Adrenal gland (tissue), 12 donors: ENCODE results near the gene GTPBP2. TPM values are rescaled to one million over a fixed set of nuclear protein-coding genes. Genes with fewer than 3 reads are reported as not detected.
A peak's percentile ranks its signal among the peaks of the same experiment; 100 is the strongest.

Experiments used
- DNase-seq, 7 donors: peaks; one replicate each; pipeline ENCODE4 v3.0.0-alpha.2; 2019 to 2020
- H3K27ac ChIP-seq, 5 donors: fragments of 200-600 bp; sonication (generic) in 4 of 5; 1 replicate in 3 of 5; 2 replicates in 2 of 5; pipeline versions ENCODE4 v1.5.1 to v1.8.0; 2016 to 2020; ENCODE audit warnings: mild to moderate bottlenecking in 1 of 5
- H3K27me3 ChIP-seq: fragments of 200-600 bp; 2 replicates; pipeline ENCODE4 v1.8.0; 2021
- H3K36me3 ChIP-seq, 2 donors: fragments of 200-600 bp; replicated peaks in 1 of 2; 1 replicate in 1 of 2; 2 replicates in 1 of 2; pipeline versions ENCODE4 v1.5.1 to v1.8.0; 2018 to 2022
- H3K4me1 ChIP-seq, 2 donors: fragments of 200-600 bp; replicated peaks in 1 of 2; 1 replicate in 1 of 2; 2 replicates in 1 of 2; pipeline versions ENCODE4 v1.5.1 to v1.8.0; 2018 to 2021
- H3K4me3 ChIP-seq, 4 donors: fragments of 200-600 bp; sonication (generic) in 3 of 4; one replicate each; pipeline ENCODE4 v1.5.1; 2016 to 2018
- H3K9me3 ChIP-seq, 3 donors: fragments of 200-600 bp; sonication (generic) in 1 of 3; replicated peaks in 1 of 3; 1 replicate in 2 of 3; 2 replicates in 1 of 3; pipeline versions ENCODE4 v1.5.1 to v1.8.0; 2016 to 2021
- CTCF ChIP-seq, 6 experiments: fragments of 450-650 bp in 4 of 6; fragments of 200-600 bp in 2 of 6; sonication (generic) in 1 of 6; IDR thresholded peaks; 1 replicate in 5 of 6; 2 replicates in 1 of 6; pipeline versions ENCODE4 v1.5.1 to v1.8.0; 2016 to 2021; ENCODE audit warnings: antibody characterized with exemption in 6 of 6, mild to moderate bottlenecking in 2 of 6, moderate library complexity in 1 of 6
- POLR2A ChIP-seq, 2 donors: fragments of 450-650 bp; IDR thresholded peaks; one replicate each; pipeline ENCODE4 v1.6.1; 2017; ENCODE audit warnings: antibody characterized with exemption in 2 of 2, mild to moderate bottlenecking in 2 of 2, moderate library complexity in 1 of 2
- WGBS, 4 donors: extraction: QIAGEN DNeasy Blood & Tissue Kit in 2 of 4; methylation state at CpG; one replicate each; pipeline versions ENCODE4 v1.1.5 to v1.1.7; 2013 to 2017; 5-methylcytosine and 5-hydroxymethylcytosine counted together
- intact Hi-C, 2 donors: fragments of 100-400 bp; cut with DNase I; formaldehyde crosslinking; loops; one replicate each; pipeline versions ENCODE4 v1.14.1 to v1.15.0; 2022 to 2023
- polyA plus RNA-seq, 3 donors: library from polyadenylated mRNA; stranded (reverse); fragments of 200-250 nt in 2 of 3; fragments of 350-450 nt in 1 of 3; fragmentation: Illumina TruSeq in 1 of 3; extraction: RNeasy Lipid Tissue Mini Kit (QIAGEN cat#74804) in 1 of 3; gene quantifications; one replicate each; pipeline ENCODE4 v1.2.3, GENCODE V29; 2013 to 2014
- total RNA-seq, 9 donors: library from RNA; depleted of rRNA in 4 of 9; stranded (reverse); fragments of >200 nt in 4 of 9; fragments of 120-200 nt in 1 of 9; fragmentation: NEBNext Ultra II Directional in 1 of 9; extraction: Animal tissue kit (Norgen Biotek cat#: 25700) in 1 of 9; gene quantifications; one replicate each; pipeline versions ENCODE4 v1.1.0 to v1.2.4, GENCODE V29; 2013 to 2023
- donor health status: healthy with polysubstance abuse.
- donor health status: Bipolar disorder and iron deficiency.
- donor health status: DM: yes; HTN: yes; CAD: no.
- donor health status: DM: no; HTN: no; CAD: no.
- donor health status: DM: no; HTN: no; CAD: no.
- donor health status: DM: yes; HTN: yes; CAD: no.

Gene GTPBP2
- total and polyA plus RNA-seq, 12 donors: 16.5 to 73.5 (median 43.5) TPM

GRCh38 chr6:43645613-43645964 lies 16.5 kb upstream of the GTPBP2 start:
- Histone ChIP-seq H3K4me3 (peak overlapping the region in 2 of 4 donors; percentile 6 to 57), H3K27me3 (no peaks in the 10 kb centered on the region), H3K4me1 (peaks cover 4 to 5% of the 10 kb centered on the region in 2 donors), H3K9me3 (no peaks in the 10 kb centered on the region), H3K27ac (peak overlapping the region in 1 of 5 donors; percentile 45), H3K36me3 (peaks cover 0 to 14% of the 10 kb centered on the region in 2 donors)
- TF ChIP-seq POLR2A (IDR thresholded peaks at IDR 0.05) (no peak), CTCF (IDR thresholded peaks at IDR 0.05) (no peak)
- no peak for DNase-seq
- 11 to 17% (median 13%) methylated on average over 9 of the region's 9 CpGs for WGBS, 4 donors
- intact Hi-C loops: no loop called here

- no peaks in the 10 kb centered on the region for H3K9me3 ChIP-seq
- peaks cover 0 to 19% of the 10 kb centered on the region in 2 donors for H3K36me3 ChIP-seq
- no peak for TF ChIP-seq POLR2A (IDR thresholded peaks at IDR 0.05)
- TF ChIP-seq CTCF (IDR thresholded peaks at IDR 0.05): no peak
- H3K4me3 ChIP-seq: peak within 1 kb of the TSS in 2 of 4 donors; percentile 6 to 57
- H3K4me1 ChIP-seq: peaks cover 4 to 5% of the 10 kb centered on the region in 2 donors
- intact Hi-C loops: no loop called here
- peak; percentile 51 to 83 (median 73) for DNase-seq
- 2 to 14% (median 4%) methylated on average over 23 to 52 of the region's 52 CpGs for WGBS, 4 donors
- H3K27ac ChIP-seq: peak within 1 kb of the TSS in 2 of 5 donors; percentile 45 to 48
- no peaks in the 10 kb centered on the region for H3K27me3 ChIP-seq
Observed at GRCh38 chr6:43644940-43645612, 16.0 kb upstream of the GTPBP2 start, which contains the start of gene RSPH9. Gene RSPH9, plus strand, starts transcription at chr6:43645036. Its CDS starts 63 bp downstream, at chr6:43645099.

GRCh38 chr6:43639984-43640800 lies 11.1 kb upstream of the GTPBP2 start:
- 88 to 91% (median 90%) methylated on average over 6 to 21 of the region's 21 CpGs for WGBS, 4 donors
- intact Hi-C loops: no loop called here
- no peak overlapping the region for H3K27ac ChIP-seq
- H3K27me3 ChIP-seq: no peaks in the 10 kb centered on the region
- no peak overlapping the region for H3K4me3 ChIP-seq
- no peaks in the 10 kb centered on the region for H3K9me3 ChIP-seq
- peaks cover 15 to 35% of the 10 kb centered on the region in 2 donors for H3K4me1 ChIP-seq
- peaks cover 0 to 43% of the 10 kb centered on the region in 2 donors for H3K36me3 ChIP-seq
- no peak for DNase-seq
- TF ChIP-seq CTCF (IDR thresholded peaks at IDR 0.05) (no peak), POLR2A (IDR thresholded peaks at IDR 0.05) (no peak)

GRCh38 chr6:43636308-43636659 lies 7.2 kb upstream of the GTPBP2 start:
- no peak for DNase-seq
- WGBS, 4 donors: 18 to 31% (median 23%) methylated on average over 7 of the region's 7 CpGs
- H3K4me1 ChIP-seq: peaks cover 14 to 35% of the 10 kb centered on the region in 2 donors
- intact Hi-C loops: no loop called here
- TF ChIP-seq CTCF (IDR thresholded peaks at IDR 0.05) (no peak), POLR2A (IDR thresholded peaks at IDR 0.05) (no peak)
- H3K27ac ChIP-seq: peak overlapping the region in 4 of 5 donors; percentile 39 to 91 (median 64)
- H3K9me3 ChIP-seq: no peaks in the 10 kb centered on the region
- no peaks in the 10 kb centered on the region for H3K27me3 ChIP-seq
- peaks cover 0 to 36% of the 10 kb centered on the region in 2 donors for H3K36me3 ChIP-seq
- peak overlapping the region; percentile 10 to 84 (median 58) for H3K4me3 ChIP-seq
